Activated CD4-positive, alpha-beta T cell treated with anti-CD3 and anti-CD28 coated beads, Interleukin-2, amount 10 ng/mL, durations not matched to agents 24 days and 14 days (primary cell): ENCODE data around the gene GORASP1. TPM values are rescaled to one million over a fixed set of nuclear protein-coding genes. Genes with fewer than 3 reads are reported as not detected.

ENCODE experiments used
- DNase-seq: peaks from one replicate; pipeline ENCODE4 v3.0.0; 2022
- H3K27ac Mint-ChIP-seq: one replicate; pipeline ENCODE4 v1.8.0; 2022; ENCODE audit warnings: mild to moderate bottlenecking, mixed read lengths
- H3K27me3 Mint-ChIP-seq: one replicate; pipeline ENCODE4 v1.8.0; 2022; ENCODE audit warnings: mixed read lengths
- H3K36me3 Mint-ChIP-seq: one replicate; pipeline ENCODE4 v1.8.0; 2022; ENCODE audit warnings: low read depth, mild to moderate bottlenecking, mixed read lengths
- H3K4me1 Mint-ChIP-seq: one replicate; pipeline ENCODE4 v1.8.0; 2021; ENCODE audit warnings: mixed read lengths
- H3K4me3 Mint-ChIP-seq: one replicate; pipeline ENCODE4 v1.8.0; 2022; ENCODE audit warnings: mild to moderate bottlenecking, moderate library complexity, mixed read lengths
- H3K9me3 Mint-ChIP-seq: one replicate; pipeline ENCODE4 v1.8.0; 2021; ENCODE audit warnings: mixed read lengths
- intact Hi-C: fragments of 100-400 bp; cut with micrococcal nuclease; formaldehyde crosslinking; loops from one replicate; pipeline ENCODE4 v1.15.1; 2023
- total RNA-seq: library from RNA; stranded (reverse); gene quantifications from 2 replicates; pipeline ENCODE4 v1.2.3, GENCODE V29; 2022

The GORASP1 gene
- total RNA-seq, 1 donor from 2014 or later = 32.1 TPM

DNA sequence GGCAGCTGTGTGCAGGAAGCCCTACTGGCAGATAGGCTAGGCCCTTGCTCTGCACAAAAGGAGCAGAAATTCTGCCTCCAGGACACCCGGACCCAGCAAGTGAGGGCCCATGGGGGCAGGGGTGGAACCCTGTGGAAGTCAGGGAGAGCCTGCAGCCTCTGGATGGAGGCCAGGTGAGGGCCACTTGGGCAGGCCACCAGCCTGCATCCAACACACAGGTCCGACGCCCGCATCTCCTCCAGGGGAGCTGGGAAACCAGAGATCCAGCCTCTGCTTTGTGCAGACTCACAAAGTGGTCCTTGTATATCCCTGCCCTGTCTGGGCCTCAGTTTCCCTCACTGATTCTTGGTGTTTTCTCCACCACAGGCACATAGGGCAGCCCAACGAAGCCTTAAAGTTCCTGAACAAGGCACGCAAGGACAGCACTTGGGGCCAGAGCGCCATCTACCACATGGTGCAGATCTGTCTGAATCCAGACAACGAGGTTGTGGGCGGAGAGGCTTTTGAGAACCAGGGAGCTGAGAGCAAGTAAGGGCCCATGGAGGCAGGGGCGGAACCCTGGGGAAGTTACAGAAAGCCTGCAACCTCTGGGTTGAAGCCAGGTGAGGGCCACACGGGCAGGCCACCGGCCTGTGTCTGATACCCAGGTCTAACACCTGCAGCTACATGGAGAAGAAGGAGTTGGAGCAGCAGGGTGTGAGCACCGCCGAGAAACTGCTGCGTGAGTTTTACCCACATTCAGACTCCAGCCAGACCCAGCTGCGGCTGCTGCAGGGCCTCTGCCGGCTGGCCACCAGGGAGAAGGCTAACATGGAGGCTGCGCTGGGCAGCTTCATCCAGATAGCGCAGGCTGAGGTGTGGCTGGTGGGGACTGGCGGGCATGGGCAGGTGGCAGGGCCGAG lies 29.4 kb upstream of the GORASP1 start:
- Mint-ChIP-seq H3K9me3 (no peaks in the 10 kb centered on the region), H3K27me3 (no peaks in the 10 kb centered on the region), H3K27ac (no peak overlapping the region), H3K36me3 (peaks cover 28% of the 10 kb centered on the region), H3K4me3 (no peak overlapping the region), H3K4me1 (peaks cover 20% of the 10 kb centered on the region)
- no peak for DNase-seq
- intact Hi-C loops = no loop called here

DNA sequence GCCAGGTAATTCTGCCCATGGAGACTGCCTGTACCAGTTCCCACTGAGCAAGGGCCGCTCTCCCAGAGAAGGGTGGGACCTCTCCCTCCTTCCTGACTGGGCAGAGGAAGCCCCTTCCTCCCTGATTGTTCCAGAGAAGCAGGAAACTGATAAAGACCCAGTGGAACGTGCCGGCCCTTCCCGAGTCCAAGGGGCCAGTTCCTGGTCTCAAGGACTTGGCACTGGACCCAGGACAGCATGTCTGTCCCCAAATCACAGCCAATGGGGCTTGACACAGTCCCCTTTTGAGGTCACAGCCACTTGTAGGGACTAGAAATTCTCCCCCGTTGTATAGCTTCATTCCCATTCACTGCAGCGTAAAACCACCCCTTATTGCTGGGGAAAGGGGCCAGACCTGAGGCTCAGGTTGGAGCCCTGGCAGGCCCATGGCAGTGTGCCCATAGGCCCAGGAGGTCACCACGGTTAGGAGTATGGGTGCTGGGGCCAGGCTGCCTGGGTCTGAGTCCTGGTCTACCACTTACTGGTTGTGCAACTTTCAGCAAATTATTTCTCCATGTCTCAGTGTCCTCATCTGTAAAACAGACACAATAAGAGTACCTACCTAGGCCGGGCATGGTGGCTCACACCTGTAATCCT lies 27.9 kb upstream of the GORASP1 start:
- Mint-ChIP-seq H3K4me3 (no peak overlapping the region), H3K27me3 (no peaks in the 10 kb centered on the region), H3K36me3 (peaks cover 15% of the 10 kb centered on the region), H3K9me3 (no peaks in the 10 kb centered on the region), H3K27ac (no peak overlapping the region), H3K4me1 (peaks cover 16% of the 10 kb centered on the region)
- intact Hi-C loops = no loop called here
- no peak for DNase-seq

- no peak overlapping the region for H3K4me3 Mint-ChIP-seq
- no peak overlapping the region for H3K27ac Mint-ChIP-seq
- intact Hi-C loops = no loop called here
- no peaks in the 10 kb centered on the region for H3K9me3 Mint-ChIP-seq
- H3K27me3 Mint-ChIP-seq = no peaks in the 10 kb centered on the region
- DNase-seq = no peak
- peaks cover 16% of the 10 kb centered on the region for H3K36me3 Mint-ChIP-seq
- peaks cover 15% of the 10 kb centered on the region for H3K4me1 Mint-ChIP-seq
Measured at GRCh38 chr3:39134305-39134704, 26.9 kb upstream of the GORASP1 start.

- Mint-ChIP-seq H3K36me3 (peaks cover 15% of the 10 kb centered on the region), H3K4me1 (peaks cover 11% of the 10 kb centered on the region), H3K27me3 (no peaks in the 10 kb centered on the region), H3K9me3 (no peaks in the 10 kb centered on the region), H3K27ac (no peak overlapping the region), H3K4me3 (no peak overlapping the region)
- DNase-seq = no peak
- intact Hi-C loops = no loop called here
Measured at GRCh38 chr3:39133822-39134221, 26.4 kb upstream of the GORASP1 start.

DNA sequence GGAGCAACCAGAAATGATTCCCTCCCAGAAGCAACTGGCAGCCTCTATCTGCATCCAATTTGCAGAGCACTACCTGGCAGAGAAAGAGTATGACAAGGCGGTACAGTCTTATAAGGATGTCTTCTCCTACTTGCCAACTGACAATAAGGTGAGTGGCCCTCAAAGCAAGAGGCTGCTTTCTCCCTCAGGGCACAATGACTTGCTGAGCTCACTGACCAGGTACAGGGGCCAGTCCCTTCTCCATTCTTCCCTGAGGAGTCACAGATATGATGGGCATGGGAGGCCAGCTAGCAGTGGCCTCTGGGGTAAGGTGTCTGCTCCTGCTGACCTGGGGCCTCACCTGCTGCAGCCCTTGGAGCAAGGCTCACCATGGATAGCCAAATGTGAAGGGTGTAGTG lies 25.7 kb upstream of the GORASP1 start:
- Mint-ChIP-seq H3K4me1 (peaks cover 12% of the 10 kb centered on the region), H3K4me3 (no peak overlapping the region), H3K36me3 (peaks cover 11% of the 10 kb centered on the region), H3K27ac (no peak overlapping the region), H3K9me3 (no peaks in the 10 kb centered on the region), H3K27me3 (no peaks in the 10 kb centered on the region)
- intact Hi-C loops = no loop called here
- no peak for DNase-seq

GRCh38 chr3:39132096-39133092 lies 25.0 kb upstream of the GORASP1 start:
- peaks cover 6% of the 10 kb centered on the region for H3K36me3 Mint-ChIP-seq
- H3K27me3 Mint-ChIP-seq = no peaks in the 10 kb centered on the region
- no peaks in the 10 kb centered on the region for H3K9me3 Mint-ChIP-seq
- peaks cover 19% of the 10 kb centered on the region for H3K4me1 Mint-ChIP-seq
- no peak overlapping the region for H3K27ac Mint-ChIP-seq
- intact Hi-C loops = no loop called here
- H3K4me3 Mint-ChIP-seq = no peak overlapping the region
- no peak for DNase-seq

GRCh38 chr3:39130693-39131265 lies 23.4 kb upstream of the GORASP1 start:
- H3K4me1 Mint-ChIP-seq = peaks cover 29% of the 10 kb centered on the region
- H3K27ac Mint-ChIP-seq = no peak overlapping the region
- intact Hi-C loops = no loop called here
- H3K4me3 Mint-ChIP-seq = no peak overlapping the region
- H3K36me3 Mint-ChIP-seq = peaks cover 3% of the 10 kb centered on the region
- no peak for DNase-seq
- H3K9me3 Mint-ChIP-seq = no peaks in the 10 kb centered on the region
- H3K27me3 Mint-ChIP-seq = no peaks in the 10 kb centered on the region

DNA sequence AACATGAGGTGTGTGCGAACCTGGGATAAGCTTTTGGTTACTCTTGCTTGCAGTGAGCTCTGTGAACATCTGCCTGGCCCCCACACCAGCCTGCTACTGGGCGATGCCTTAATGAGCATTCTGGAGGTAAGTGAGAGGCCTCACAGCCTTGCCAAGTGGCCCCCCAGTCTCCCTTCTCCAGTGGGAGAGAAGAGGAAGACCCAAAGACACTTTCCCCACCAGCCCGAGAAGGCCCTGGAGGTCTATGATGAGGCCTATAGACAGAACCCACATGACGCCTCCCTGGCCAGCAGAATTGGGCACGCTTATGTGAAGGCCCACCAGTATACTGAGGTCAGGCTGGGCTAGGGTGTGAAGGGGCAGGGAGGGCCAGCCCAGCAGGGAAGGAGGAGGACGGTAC lies 22.6 kb upstream of the GORASP1 start:
- DNase-seq = no peak
- intact Hi-C loops = no loop called here
- Mint-ChIP-seq H3K27me3 (no peaks in the 10 kb centered on the region), H3K27ac (no peak overlapping the region), H3K4me3 (no peak overlapping the region), H3K36me3 (peaks cover 3% of the 10 kb centered on the region), H3K4me1 (peaks cover 29% of the 10 kb centered on the region), H3K9me3 (no peaks in the 10 kb centered on the region)

DNA sequence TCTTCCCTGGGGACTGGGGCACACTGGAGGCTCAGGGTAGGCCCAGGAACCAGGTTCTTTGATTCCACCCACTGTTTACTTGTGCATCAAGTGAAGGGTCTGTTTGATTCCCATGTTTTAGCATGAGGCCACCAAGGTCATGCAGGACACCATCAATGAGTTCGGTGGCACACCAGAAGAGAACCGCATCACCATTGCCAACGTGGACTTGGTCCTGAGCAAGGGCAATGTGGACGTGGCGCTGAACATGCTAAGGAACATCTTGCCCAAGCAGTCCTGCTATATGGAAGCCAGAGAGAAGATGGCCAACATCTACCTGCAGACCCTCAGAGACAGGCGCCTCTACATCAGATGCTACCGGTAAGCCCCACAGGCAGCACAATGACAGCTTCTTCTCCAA lies 21.5 kb upstream of the GORASP1 start:
- Mint-ChIP-seq H3K27me3 (no peaks in the 10 kb centered on the region), H3K4me1 (peaks cover 29% of the 10 kb centered on the region), H3K4me3 (no peak overlapping the region), H3K9me3 (no peaks in the 10 kb centered on the region), H3K36me3 (peaks cover 3% of the 10 kb centered on the region), H3K27ac (no peak overlapping the region)
- DNase-seq = no peak
- intact Hi-C loops = no loop called here

- H3K9me3 Mint-ChIP-seq = no peaks in the 10 kb centered on the region
- H3K27ac Mint-ChIP-seq = no peak overlapping the region
- intact Hi-C loops = no loop called here
- peak overlapping the region; percentile 19 for H3K4me3 Mint-ChIP-seq
- DNase-seq = peak; percentile 68
- peaks cover 28% of the 10 kb centered on the region for H3K4me1 Mint-ChIP-seq
- H3K36me3 Mint-ChIP-seq = peaks cover 3% of the 10 kb centered on the region
- H3K27me3 Mint-ChIP-seq = no peaks in the 10 kb centered on the region
Measured at GRCh38 chr3:39127908-39128304, 20.5 kb upstream of the GORASP1 start.

DNA sequence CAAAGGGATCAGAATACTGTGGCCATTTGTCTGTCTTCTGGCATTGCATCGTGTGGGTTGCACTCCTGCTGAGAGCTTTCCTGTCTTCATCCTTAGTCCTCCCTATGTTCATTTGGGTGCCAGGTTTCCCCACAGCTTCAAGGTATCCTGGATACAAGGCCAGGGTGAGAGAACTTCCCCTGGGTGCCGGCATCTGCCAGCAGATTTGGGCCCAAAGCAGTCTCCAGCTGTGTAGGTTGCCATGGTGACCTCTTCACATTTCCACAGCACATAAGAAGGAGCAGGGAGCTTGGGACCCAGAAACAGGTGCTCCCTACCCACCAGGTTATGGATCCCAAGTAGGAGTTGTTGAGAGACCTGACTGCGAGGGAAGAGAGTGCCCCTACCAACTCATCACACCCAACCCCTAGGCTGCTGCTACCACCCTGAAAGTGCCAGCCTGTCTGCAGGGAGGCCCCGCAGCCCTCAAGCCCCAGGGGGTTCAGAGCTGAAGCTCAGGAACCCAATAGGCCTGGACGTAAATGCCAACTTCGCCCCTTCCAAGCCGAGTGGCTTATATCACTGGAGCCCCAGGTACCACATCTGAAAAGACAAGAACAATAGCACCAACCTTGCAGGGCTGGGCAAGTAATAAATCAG lies 20.0 kb upstream of the GORASP1 start:
- DNase-seq = no peak
- Mint-ChIP-seq H3K9me3 (no peaks in the 10 kb centered on the region), H3K4me1 (peaks cover 28% of the 10 kb centered on the region), H3K27ac (no peak overlapping the region), H3K4me3 (peak overlapping the region; percentile 19), H3K27me3 (peaks cover under 1% of the 10 kb centered on the region), H3K36me3 (peaks cover 3% of the 10 kb centered on the region)
- intact Hi-C loops = no loop called here

DNA sequence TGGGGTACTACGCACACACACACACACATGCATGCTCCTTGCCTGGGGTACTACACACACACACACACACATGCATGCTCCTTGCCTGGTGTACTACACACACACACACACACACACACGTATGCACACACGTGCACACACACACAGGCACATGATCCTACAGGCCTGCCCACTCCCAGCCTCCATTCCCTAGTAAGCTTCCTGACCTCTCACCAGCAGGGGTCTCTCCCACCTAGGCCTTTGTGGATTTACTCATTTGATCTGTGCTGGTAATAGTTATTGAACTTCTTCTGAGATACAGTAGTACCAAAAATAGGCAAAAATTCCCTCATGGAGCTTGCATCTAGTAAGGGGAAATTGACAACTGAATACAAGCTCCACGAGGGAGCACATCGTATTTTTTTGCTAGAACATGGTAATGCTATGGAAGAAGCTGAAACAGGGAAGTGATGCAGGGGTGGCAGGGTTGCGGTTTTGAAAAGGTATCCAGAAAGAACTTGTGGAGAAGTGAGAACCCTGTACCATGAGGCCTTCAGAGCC lies 19.2 kb upstream of the GORASP1 start:
- Mint-ChIP-seq H3K4me3 (no peak overlapping the region), H3K27ac (no peak overlapping the region), H3K27me3 (peaks cover 2% of the 10 kb centered on the region), H3K36me3 (peaks cover 3% of the 10 kb centered on the region), H3K9me3 (no peaks in the 10 kb centered on the region), H3K4me1 (peaks cover 27% of the 10 kb centered on the region)
- intact Hi-C loops = loop anchor here (1.0 kb wide), 1 partner anchor 162 kb away; no protein-coding TSS in a partner anchor
- peak; percentile 73 for DNase-seq
